K562 (cell line): Measurements from ENCODE around the gene KIF20A. TPM values are rescaled to one million over a fixed set of nuclear protein-coding genes. Genes with fewer than 3 reads are reported as not detected.

Source experiments
- ARID4B ChIP-seq: sonication (generic); formaldehyde crosslinking; IDR thresholded peaks from 2 replicates; pipeline ENCODE4 v1.8.0; 2022; ENCODE audit warnings: mild to moderate bottlenecking, missing genetic modification reagents
- BRD9 ChIP-seq: fragments of 450-650 bp; IDR thresholded peaks from 2 replicates; pipeline ENCODE4 v1.6.1; 2018; ENCODE audit warnings: low read depth; ENCODE audit not compliant: partially characterized antibody
- ELK3 ChIP-seq: fragments of 450-650 bp; formaldehyde crosslinking; IDR thresholded peaks from 2 replicates; pipeline ENCODE4 v1.4.0; 2020; ENCODE audit warnings: mild to moderate bottlenecking
- HCFC1 ChIP-seq: IDR thresholded peaks from 2 replicates; pipeline ENCODE4 v1.6.1; 2012; ENCODE audit warnings: low read depth, low read length, improper control_type of control experiment
- HMBOX1 ChIP-seq: sonication (generic); IDR thresholded peaks from 2 replicates; pipeline ENCODE4 v1.6.1; 2016
- MECOM ChIP-seq: fragments of 250-450 bp; sonication (Bioruptor Pico); IDR thresholded peaks from 2 replicates; pipeline ENCODE4 v1.8.0; 2022; ENCODE audit warnings: inconsistent platforms
- NR4A1 ChIP-seq, 2 experiments: fragments of 250-450 bp in 1 of 2; fragments of 450-650 bp in 1 of 2; sonication (Bioruptor Pico) in 1 of 2; IDR thresholded peaks; 2 replicates each; pipeline versions ENCODE4 v1.4.0 to v1.6.1; 2016 to 2020; ENCODE audit warnings: mild to moderate bottlenecking in 2 of 2, missing compliant biosample characterization in 1 of 2, missing genetic modification characterization in 1 of 2, moderate library complexity in 1 of 2
- PTRF ChIP-seq: fragments of 450-650 bp; IDR thresholded peaks from 2 replicates; pipeline ENCODE4 v1.6.1; 2016; ENCODE audit warnings: mild to moderate bottlenecking, missing genetic modification characterization, missing compliant biosample characterization
- RBBP5 ChIP-seq: fragments of 200-600 bp; sonication (generic); IDR thresholded peaks from 2 replicates; pipeline ENCODE4 v1.6.1; 2012; ENCODE audit warnings: borderline replicate concordance, mild to moderate bottlenecking, low read length, control low read depth, inconsistent platforms; ENCODE audit not compliant: insufficient read depth, poor library complexity, severe bottlenecking
- RBFOX2 ChIP-seq: fragments of 200-400 bp; formaldehyde crosslinking; IDR thresholded peaks from 2 replicates; pipeline ENCODE4 v1.6.1; 2017; ENCODE audit warnings: low read depth, mild to moderate bottlenecking, low read length, moderate library complexity
- RCOR1 ChIP-seq, 2 experiments: IDR thresholded peaks; 2 replicates each; pipeline ENCODE4 v1.6.1; 2012; ENCODE audit warnings: low read depth in 2 of 2, low read length in 2 of 2, borderline replicate concordance in 1 of 2, improper control_type of control experiment in 1 of 2
- SIX5 ChIP-seq, 2 experiments: IDR thresholded peaks; 2 replicates each; pipeline ENCODE4 v1.6.1; 2011; ENCODE audit warnings: low read length in 2 of 2, borderline replicate concordance in 1 of 2, low read depth in 1 of 2, mild to moderate bottlenecking in 1 of 2, moderate library complexity in 1 of 2; ENCODE audit not compliant: insufficient read depth in 1 of 2
- TCF7 ChIP-seq: sonication (generic); IDR thresholded peaks from 2 replicates; pipeline ENCODE4 v1.6.1; 2016; ENCODE audit warnings: antibody characterized with exemption, borderline replicate concordance
- TEAD4 ChIP-seq, 2 experiments: sonication (generic) in 1 of 2; formaldehyde crosslinking in 1 of 2; IDR thresholded peaks; 2 replicates each; pipeline versions ENCODE4 v1.6.1 to v1.8.0; 2012 to 2022; ENCODE audit warnings: borderline replicate concordance in 1 of 2, inconsistent platforms in 1 of 2, low read length in 1 of 2, mild to moderate bottlenecking in 1 of 2, missing genetic modification reagents in 1 of 2
- ZBTB7A ChIP-seq: IDR thresholded peaks from 2 replicates; pipeline ENCODE4 v1.6.1; 2011; ENCODE audit warnings: low read depth, mild to moderate bottlenecking, low read length, moderate library complexity, borderline replicate concordance; ENCODE audit not compliant: control insufficient read depth
- ZNF3 ChIP-seq: fragments of 250-450 bp; sonication (Bioruptor Pico); IDR thresholded peaks from 2 replicates; pipeline ENCODE4 v1.5.0; 2021; ENCODE audit warnings: mild to moderate bottlenecking, moderate library complexity
- ZNF780A ChIP-seq: fragments of 250-450 bp; sonication (Bioruptor Pico); IDR thresholded peaks from 2 replicates; pipeline ENCODE4 v1.5.0; 2021; ENCODE audit warnings: mild to moderate bottlenecking
- polyA plus RNA-seq, 8 experiments: library from polyadenylated mRNA; depleted of rRNA in 4 of 8; stranded (reverse) in 5 of 8; unstranded in 3 of 8; fragments of >200 nt; fragmentation: Nextera tagmentation in 2 of 8; fragmentation: Illumina TruSeq in 1 of 8; extraction: Ambion mirVana in 2 of 8; extraction: Trizol in 1 of 8; gene quantifications; 2 replicates each; pipeline versions ENCODE4 v1.2.1 to v1.2.3, GENCODE V29; 2011 to 2014; ENCODE audit warnings: inconsistent platforms in 1 of 8, missing spikeins in 1 of 8
- total RNA-seq, 7 experiments: library from RNA; depleted of rRNA in 6 of 7; stranded (reverse); fragments of >200 nt in 6 of 7; fragmentation: Illumina TruSeq in 2 of 7; extraction: Trizol in 2 of 7; gene quantifications; 2 replicates each; pipeline versions ENCODE4 v1.2.1 to v1.2.3, GENCODE V29; 2011 to 2021; ENCODE audit warnings: low replicate concordance in 1 of 7
- TF ChIP-seq, protein P1 (sequence below): sonication (generic); formaldehyde crosslinking; IDR thresholded peaks from 2 replicates; pipeline ENCODE4 v1.9.0; 2022; ENCODE audit warnings: mild to moderate bottlenecking, missing genetic modification reagents

Gene KIF20A
- total and polyA plus RNA-seq, 9 of the 15 experiments (the other 6 are each of a cell fraction or from before 2014, with no cell fraction given) = 36.8 to 61.2 (median 55.5) TPM

- TF ChIP-seq, protein P1, sequence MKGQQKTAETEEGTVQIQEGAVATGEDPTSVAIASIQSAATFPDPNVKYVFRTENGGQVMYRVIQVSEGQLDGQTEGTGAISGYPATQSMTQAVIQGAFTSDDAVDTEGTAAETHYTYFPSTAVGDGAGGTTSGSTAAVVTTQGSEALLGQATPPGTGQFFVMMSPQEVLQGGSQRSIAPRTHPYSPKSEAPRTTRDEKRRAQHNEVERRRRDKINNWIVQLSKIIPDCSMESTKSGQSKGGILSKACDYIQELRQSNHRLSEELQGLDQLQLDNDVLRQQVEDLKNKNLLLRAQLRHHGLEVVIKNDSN (CRISPR knock-in tag) = peak; percentile 51; the same call in 1 of the 2 replicates
- TF ChIP-seq PTRF (tag) (no peak), ZNF3 (CRISPR knock-in tag) (no peak), ZBTB7A (no peak), ZNF780A (CRISPR knock-in tag) (no peak), SIX5 (IDR thresholded peaks at IDR 0.05; ENCODE audit: borderline replicate concordance in 1 of 2, insufficient read depth in 1 of 2, low read depth in 1 of 2, low read length in 2 of 2) (peak; percentile 67 to 78; a peak in 3 of 4 replicates), TCF7 (no peak), TEAD4 (IDR thresholded peaks at IDR 0.05; ENCODE audit: low read length) (peak; percentile 69), TEAD4 (CRISPR knock-in tag; IDR thresholded peaks at IDR 0.05; ENCODE audit: borderline replicate concordance) (no peak), ARID4B (CRISPR knock-in tag) (peak; percentile 91), RCOR1 (IDR thresholded peaks at IDR 0.05; ENCODE audit: borderline replicate concordance in 1 of 2, low read depth in 2 of 2, low read length in 2 of 2) (peak in 1 of 2 experiments; percentile 18; a peak in 1 of 4 replicates), NR4A1 (CRISPR knock-in tag; IDR thresholded peaks at IDR 0.05) (no peak), NR4A1 (tag; IDR thresholded peaks at IDR 0.05) (no peak), HCFC1 (peak; percentile 92), RBFOX2 (peak; percentile 92), BRD9 (peak; percentile 79), ELK3 (CRISPR knock-in tag) (no peak), RBBP5 (peak; percentile 30), MECOM (CRISPR knock-in tag) (peak; percentile 73), HMBOX1 (peak; percentile 64; the same call in 1 of the 2 replicates)
Observed at GRCh38 chr5:138178516-138179276, at the start of gene KIF20A, which contains the start of gene BRD8 (continued).
